Effector memory CD4-positive, alpha-beta T cell (primary cell): Measurements from ENCODE around the gene SLC26A1.
A peak's percentile ranks its signal among the peaks of the same experiment; 100 is the strongest.

Experiments used
- DNase-seq, 3 donors: peaks; one replicate each; pipeline ENCODE4 v3.0.0-alpha.2; 2020
- H3K27ac ChIP-seq: 2 replicates; pipeline ENCODE4 v1.7.0; 2013; ENCODE audit warnings: mild to moderate bottlenecking, low read length, moderate library complexity; ENCODE audit not compliant: insufficient read depth, poor library complexity, severe bottlenecking
- H3K27me3 ChIP-seq: replicated peaks from 2 replicates; pipeline ENCODE4 v1.7.0; 2013; ENCODE audit warnings: mild to moderate bottlenecking, low read length; ENCODE audit not compliant: insufficient read depth, control insufficient read depth, poor library complexity, severe bottlenecking
- H3K36me3 ChIP-seq: 2 replicates; pipeline ENCODE4 v1.7.0; 2013; ENCODE audit warnings: mild to moderate bottlenecking, low read length, moderate library complexity; ENCODE audit not compliant: control insufficient read depth, insufficient read depth
- H3K4me1 ChIP-seq: 2 replicates; pipeline ENCODE4 v1.7.0; 2013; ENCODE audit warnings: low read length, mild to moderate bottlenecking; ENCODE audit not compliant: control insufficient read depth, insufficient read depth, poor library complexity, severe bottlenecking
- H3K4me3 ChIP-seq: 2 replicates; pipeline ENCODE4 v1.7.0; 2013; ENCODE audit warnings: low read length, low read depth, mild to moderate bottlenecking; ENCODE audit not compliant: insufficient read depth, poor library complexity, severe bottlenecking
- H3K9me3 ChIP-seq: 2 replicates; pipeline ENCODE4 v1.7.0; 2013; ENCODE audit warnings: mild to moderate bottlenecking, low read length, moderate library complexity; ENCODE audit not compliant: control insufficient read depth

The SLC26A1 gene

DNA sequence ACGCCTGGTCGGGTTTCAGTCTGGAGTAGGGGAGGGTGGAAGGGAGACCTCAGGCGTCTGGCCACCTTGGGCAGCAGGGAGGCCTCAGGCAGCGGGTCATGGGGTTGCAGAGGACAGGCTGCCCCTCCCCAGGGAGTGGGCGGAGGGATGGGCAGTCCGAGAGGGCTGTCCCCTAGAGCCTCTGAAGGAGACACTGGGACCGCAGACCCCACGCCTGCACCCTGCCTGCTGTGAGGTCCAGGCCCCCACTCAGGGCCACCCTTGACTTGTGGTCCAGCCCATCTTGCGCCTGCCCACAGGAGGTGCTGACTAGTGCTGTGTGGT is 34.7 kb upstream of the SLC26A1 start:
- no peak for DNase-seq
- H3K27me3 ChIP-seq, result no peaks in the 10 kb centered on the region
- H3K27ac ChIP-seq, result no peak overlapping the region
- no peaks in the 10 kb centered on the region for H3K9me3 ChIP-seq
- no peaks in the 10 kb centered on the region for H3K4me1 ChIP-seq
- no peak overlapping the region for H3K4me3 ChIP-seq
- H3K36me3 ChIP-seq, result peaks cover 5% of the 10 kb centered on the region

DNA sequence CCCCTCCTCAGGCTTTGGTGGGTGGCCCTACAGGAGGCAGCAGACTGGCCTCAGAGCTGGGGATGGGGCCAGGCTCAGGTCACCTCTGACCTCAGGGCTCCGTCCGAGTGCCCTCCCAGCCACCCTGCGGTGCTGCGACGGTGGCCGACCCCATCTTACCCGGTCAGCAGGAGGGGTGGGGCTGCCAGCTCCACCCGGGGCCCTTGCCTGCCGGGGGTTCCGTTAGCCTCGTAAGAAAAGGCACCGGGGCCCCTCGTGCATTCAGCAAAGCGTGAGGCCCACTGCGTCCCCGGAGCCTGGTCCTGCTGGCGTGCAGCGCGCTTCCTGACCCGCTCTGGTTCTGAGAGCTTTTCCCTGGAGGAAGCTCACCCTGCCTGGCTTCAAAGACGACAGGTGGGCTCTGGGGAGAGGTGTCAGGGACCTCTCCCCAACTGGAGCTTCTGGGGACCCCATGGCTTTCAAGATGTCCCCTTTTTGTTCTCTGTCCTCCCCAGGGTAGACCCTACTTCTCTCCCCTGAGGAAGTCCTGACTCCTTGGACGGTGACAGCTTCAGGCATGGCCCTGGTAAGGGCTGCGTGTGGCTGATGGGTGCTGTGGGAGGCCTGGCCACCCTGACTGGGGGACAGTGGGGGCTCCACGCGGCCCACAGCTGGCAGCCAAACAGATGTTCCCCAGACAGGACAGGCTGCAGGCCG is 34.2 kb upstream of the SLC26A1 start:
- Histone ChIP-seq H3K27ac (no peak overlapping the region), H3K9me3 (no peaks in the 10 kb centered on the region), H3K4me3 (no peak overlapping the region), H3K27me3 (no peaks in the 10 kb centered on the region), H3K36me3 (peaks cover 5% of the 10 kb centered on the region), H3K4me1 (no peaks in the 10 kb centered on the region)
- no peak for DNase-seq

DNA sequence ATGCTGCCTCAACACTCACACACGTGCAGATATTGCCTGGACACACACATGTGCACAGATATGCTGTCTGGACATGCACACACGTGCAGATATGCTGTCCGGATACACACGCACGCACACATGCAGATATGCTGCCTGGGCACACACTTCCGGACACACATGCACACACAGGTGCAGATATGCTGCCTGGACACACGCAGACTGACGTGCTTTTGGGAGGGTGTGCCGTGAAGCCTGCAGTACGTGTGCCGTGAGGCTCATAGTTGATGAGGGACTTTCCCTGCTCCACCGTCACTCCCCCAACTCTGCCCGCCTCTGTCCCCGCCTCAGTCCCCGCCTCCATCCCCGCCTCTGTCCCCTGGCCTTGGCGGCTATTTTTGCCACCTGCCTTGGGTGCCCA is 32.9 kb upstream of the SLC26A1 start:
- peak in 1 of 3 donors; percentile 23 for DNase-seq
- Histone ChIP-seq H3K27me3 (no peaks in the 10 kb centered on the region), H3K4me3 (no peak overlapping the region), H3K9me3 (no peaks in the 10 kb centered on the region), H3K36me3 (peaks cover 5% of the 10 kb centered on the region), H3K4me1 (no peaks in the 10 kb centered on the region), H3K27ac (no peak overlapping the region)

DNA sequence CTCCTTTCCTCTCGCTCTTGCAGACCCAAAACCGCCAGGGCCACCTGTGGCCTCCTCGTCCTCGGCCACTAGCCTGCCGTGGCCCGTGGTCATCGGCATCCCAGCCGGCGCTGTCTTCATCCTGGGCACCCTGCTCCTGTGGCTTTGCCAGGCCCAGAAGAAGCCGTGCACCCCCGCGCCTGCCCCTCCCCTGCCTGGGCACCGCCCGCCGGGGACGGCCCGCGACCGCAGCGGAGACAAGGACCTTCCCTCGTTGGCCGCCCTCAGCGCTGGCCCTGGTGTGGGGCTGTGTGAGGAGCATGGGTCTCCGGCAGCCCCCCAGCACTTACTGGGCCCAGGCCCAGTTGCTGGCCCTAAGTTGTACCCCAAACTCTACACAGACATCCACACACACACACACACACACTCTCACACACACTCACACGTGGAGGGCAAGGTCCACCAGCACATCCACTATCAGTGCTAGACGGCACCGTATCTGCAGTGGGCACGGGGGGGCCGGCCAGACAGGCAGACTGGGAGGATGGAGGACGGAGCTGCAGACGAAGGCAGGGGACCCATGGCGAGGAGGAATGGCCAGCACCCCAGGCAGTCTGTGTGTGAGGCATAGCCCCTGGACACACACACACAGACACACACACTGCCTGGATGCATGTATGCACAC is 31.8 kb upstream of the SLC26A1 start:
- no peak for DNase-seq
- peaks cover 4% of the 10 kb centered on the region for H3K4me1 ChIP-seq
- H3K27me3 ChIP-seq, result no peaks in the 10 kb centered on the region
- no peak overlapping the region for H3K27ac ChIP-seq
- no peaks in the 10 kb centered on the region for H3K9me3 ChIP-seq
- peaks cover 5% of the 10 kb centered on the region for H3K36me3 ChIP-seq
- H3K4me3 ChIP-seq, result no peak overlapping the region

DNA sequence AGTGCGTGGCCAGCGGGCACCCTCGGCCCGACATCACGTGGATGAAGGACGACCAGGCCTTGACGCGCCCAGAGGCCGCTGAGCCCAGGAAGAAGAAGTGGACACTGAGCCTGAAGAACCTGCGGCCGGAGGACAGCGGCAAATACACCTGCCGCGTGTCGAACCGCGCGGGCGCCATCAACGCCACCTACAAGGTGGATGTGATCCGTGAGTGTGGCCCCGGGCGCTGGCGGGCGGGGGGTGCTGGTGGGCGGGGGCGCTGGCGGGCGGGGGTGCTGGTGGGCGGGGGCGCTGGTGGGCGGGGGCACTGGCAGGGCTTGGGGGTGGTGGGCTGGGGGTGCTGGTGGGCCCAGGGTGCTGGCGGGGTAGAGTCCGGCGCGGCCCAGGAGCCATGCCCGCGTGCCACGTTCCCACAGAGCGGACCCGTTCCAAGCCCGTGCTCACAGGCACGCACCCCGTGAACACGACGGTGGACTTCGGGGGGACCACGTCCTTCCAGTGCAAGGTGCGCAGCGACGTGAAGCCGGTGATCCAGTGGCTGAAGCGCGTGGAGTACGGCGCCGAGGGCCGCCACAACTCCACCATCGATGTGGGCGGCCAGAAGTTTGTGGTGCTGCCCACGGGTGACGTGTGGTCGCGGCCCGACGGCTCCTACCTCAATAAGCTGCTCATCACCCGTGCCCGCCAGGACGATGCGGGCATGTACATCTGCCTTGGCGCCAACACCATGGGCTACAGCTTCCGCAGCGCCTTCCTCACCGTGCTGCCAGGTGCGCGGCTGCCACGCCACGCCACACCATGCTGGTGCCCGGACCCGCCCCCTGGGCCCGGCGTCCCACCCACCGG is 30.9 kb upstream of the SLC26A1 start:
- Histone ChIP-seq H3K27ac (no peak overlapping the region), H3K9me3 (no peaks in the 10 kb centered on the region), H3K4me3 (no peak overlapping the region), H3K4me1 (peaks cover 6% of the 10 kb centered on the region), H3K36me3 (peaks cover 5% of the 10 kb centered on the region), H3K27me3 (no peaks in the 10 kb centered on the region)
- DNase-seq, result no peak

DNA sequence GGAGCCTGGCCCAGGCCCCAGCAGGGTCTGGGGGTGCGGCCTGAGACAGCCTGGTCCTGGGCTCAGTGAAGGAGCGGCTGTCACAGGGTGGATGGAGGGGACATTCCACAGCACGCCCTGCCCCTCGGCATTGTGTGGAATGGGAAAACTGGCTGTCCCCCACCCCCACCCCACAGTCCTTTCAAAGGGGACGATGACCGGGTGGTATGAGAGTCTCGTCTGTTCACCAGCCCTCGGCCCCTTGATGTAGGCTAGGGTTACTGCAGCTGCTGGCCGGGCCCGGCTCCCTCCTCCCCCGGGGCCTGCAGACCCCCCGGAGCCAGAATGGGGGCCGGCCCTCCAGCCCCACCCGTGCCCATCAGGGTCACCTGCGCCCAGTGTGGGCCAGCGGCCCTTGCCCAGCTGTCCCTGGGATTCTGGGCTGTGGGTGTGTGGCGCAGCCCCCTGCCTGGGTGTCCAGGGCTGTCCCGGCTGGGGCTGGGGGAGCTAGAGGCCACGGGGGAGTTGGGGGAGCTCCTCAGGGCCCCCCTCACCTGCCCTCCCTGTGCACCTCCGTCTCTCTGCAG is 30.0 kb upstream of the SLC26A1 start:
- no peak for DNase-seq
- no peaks in the 10 kb centered on the region for H3K27me3 ChIP-seq
- H3K4me1 ChIP-seq, result peaks cover 6% of the 10 kb centered on the region
- H3K9me3 ChIP-seq, result no peaks in the 10 kb centered on the region
- H3K27ac ChIP-seq, result no peak overlapping the region
- peaks cover 5% of the 10 kb centered on the region for H3K36me3 ChIP-seq
- no peak overlapping the region for H3K4me3 ChIP-seq

DNA sequence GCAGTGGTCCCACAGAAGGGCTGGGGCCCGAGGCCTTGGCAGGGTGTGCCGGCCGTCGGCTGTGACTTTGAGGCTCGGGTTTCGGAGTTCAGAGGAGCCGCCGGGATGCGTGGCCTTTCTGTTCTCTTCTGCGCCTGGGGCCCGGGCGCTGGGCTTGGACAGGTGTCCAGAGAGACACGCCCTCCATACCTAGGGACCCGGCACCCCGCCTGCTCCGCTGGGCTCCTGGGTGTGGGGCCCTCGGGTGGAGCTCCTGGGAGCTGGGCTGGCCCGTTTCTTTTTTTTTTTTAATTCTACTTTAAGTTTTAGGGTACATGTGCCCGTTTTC is 29.5 kb upstream of the SLC26A1 start:
- H3K36me3 ChIP-seq, result peaks cover 5% of the 10 kb centered on the region
- no peaks in the 10 kb centered on the region for H3K27me3 ChIP-seq
- no peak overlapping the region for H3K4me3 ChIP-seq
- DNase-seq, result no peak
- H3K4me1 ChIP-seq, result peaks cover 6% of the 10 kb centered on the region
- H3K9me3 ChIP-seq, result no peaks in the 10 kb centered on the region
- no peak overlapping the region for H3K27ac ChIP-seq

DNA sequence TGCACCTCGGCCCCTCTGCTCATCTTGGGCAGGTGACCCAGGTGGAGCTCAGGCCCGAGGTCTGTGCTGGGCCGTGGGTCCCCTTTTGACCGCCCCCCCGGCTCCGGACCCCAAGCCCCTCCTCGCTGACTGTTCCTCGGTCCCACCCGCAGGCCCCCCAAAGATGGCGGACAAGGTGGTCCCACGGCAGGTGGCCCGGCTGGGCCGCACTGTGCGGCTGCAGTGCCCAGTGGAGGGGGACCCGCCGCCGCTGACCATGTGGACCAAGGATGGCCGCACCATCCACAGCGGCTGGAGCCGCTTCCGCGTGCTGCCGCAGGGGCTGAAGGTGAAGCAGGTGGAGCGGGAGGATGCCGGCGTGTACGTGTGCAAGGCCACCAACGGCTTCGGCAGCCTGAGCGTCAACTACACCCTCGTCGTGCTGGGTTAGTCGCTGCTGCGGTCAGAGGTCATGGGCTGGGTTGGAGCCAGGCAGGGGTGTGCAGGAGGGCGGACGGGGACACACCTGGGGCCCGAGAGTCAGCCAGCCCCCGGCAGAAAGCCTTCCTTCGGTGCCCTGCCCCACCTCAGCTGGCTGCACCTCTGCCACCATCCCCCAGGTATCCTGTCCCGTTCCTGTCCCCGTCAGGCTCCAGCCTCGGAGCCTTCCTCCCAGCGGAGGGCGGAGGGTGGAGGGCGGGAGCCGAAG is 29.0 kb upstream of the SLC26A1 start:
- peaks cover 5% of the 10 kb centered on the region for H3K36me3 ChIP-seq
- H3K4me1 ChIP-seq, result peaks cover 6% of the 10 kb centered on the region
- H3K27me3 ChIP-seq, result no peaks in the 10 kb centered on the region
- H3K27ac ChIP-seq, result no peak overlapping the region
- H3K9me3 ChIP-seq, result no peaks in the 10 kb centered on the region
- no peak for DNase-seq
- H3K4me3 ChIP-seq, result no peak overlapping the region

DNA sequence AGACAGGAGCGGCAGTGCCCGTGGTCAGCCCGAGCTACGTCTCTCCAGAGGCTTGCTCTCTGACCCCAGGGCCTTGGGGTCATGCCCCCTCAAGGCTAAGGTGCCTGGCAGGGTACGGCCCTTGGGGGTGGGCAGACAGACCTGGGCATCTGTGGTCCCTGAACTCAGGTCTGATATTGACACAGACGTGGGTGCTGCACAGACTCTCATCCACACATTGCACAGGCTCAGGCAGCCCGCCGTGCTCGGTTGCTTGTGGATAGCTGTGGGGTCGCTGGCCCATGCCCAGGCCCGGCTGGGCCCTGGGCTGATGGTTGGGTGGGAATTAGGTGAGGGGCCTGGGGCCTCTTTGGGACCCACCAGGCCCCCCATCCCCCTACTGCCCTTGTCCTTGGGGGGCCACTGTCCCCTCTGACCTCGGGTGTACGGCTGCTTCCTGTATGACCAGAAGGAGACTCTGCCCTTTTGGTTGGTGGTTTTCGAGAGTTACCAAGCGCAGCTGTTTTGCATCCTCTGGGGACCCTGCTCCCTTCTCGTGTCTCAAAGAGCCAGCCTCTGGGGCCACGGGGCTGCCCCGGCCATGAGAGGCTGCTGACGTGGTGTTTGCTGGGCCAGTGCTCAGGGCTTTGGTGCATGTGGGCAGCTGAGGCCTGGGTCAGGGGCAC is 28.3 kb upstream of the SLC26A1 start:
- Histone ChIP-seq H3K36me3 (peaks cover 5% of the 10 kb centered on the region), H3K27me3 (no peaks in the 10 kb centered on the region), H3K4me1 (peaks cover 6% of the 10 kb centered on the region), H3K4me3 (no peak overlapping the region), H3K27ac (no peak overlapping the region), H3K9me3 (no peaks in the 10 kb centered on the region)
- no peak for DNase-seq
